Measurements from ENCODE around the gene PRPF6. TPM values are rescaled to one million over a fixed set of nuclear protein-coding genes. Genes with fewer than 3 reads are reported as not detected.

Gene PRPF6
- total RNA-seq, 1 donor from 2014 or later, result 51.9 TPM

DNA sequence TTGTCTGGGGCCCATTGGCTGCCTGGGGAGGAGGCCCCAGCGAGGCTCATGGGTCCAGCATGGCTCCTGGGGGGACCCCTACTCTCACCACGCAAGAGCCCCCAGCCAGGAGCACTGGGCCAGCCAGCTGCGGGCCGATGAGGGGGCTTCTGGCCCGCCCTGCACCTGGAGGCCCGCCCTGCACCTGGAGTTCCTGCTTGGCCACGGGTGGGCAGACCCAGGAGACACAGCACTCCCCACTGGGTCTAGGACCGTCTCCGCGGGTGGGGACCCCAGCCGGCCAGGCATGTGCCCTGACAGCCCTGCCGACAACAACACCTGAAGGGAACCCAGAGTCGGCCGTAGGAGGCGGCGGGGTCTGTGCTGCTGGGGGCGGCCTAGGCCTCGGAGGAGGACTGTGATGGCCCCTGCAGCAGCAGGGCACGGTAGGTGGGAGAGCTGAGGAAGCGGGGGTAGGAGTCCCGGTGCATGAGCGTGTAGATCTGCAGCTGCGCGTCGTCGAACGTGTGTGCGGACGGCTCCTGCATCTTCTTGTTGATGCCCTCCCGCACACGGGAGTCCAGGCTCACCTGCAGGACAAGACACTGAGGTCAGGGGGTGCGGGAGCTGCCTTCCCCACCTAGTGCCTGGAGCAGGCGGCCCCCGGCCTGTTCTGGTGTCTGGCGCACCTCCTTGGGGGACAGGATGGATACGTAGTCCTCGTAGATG is 92.7 kb downstream of the PRPF6 start:
- H3K4me1 Mint-ChIP-seq, result no peaks in the 10 kb centered on the region

DNA sequence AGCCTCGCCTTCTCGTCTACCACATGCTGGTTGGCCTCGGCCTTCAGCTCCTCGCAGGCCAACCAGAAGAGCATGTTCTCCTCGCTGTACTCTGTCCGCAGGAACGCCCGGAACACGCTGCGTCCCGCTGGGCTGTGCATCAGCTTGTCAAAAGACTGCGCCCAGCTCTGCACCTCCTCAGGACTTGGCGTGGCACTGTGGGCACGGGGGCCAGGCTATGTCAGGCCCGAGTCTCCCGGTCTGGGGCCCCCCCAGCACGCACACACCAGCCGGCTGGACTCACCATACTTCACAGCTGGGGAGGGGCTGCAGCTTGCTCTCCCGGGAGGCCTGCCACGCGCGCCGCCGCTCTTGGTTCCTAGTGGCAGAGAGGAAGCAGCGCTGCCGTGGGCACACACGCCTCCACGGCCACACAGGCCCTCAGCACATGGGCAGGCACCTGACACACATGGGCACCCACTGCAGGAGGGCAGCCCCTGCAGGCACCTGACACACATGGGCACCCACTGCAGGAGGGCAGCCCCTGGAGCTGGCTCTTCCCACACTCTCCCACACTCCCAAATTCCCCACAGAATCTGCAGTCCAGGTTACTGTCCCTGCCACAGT is 93.4 kb downstream of the PRPF6 start:
- Histone ChIP-seq H3K4me1 (peaks cover 7% of the 10 kb centered on the region), H3F3A (ENCODE audit: low read depth) (peaks cover 10% of the 10 kb centered on the region), H3K4me3 (no peak overlapping the region), H3K9ac (no peak overlapping the region), H4K20me1 (ENCODE audit: low read depth) (peaks cover 12% of the 10 kb centered on the region), H3K4me2 (no peak overlapping the region), H3K36me3 (no peaks in the 10 kb centered on the region), H3K9me3 (ENCODE audit: low read depth) (no peaks in the 10 kb centered on the region), H2AFZ (replicated peaks) (no peak overlapping the region), H3K79me2 (ENCODE audit: low read depth) (no peaks in the 10 kb centered on the region), H3K27me3 (peaks cover 4% of the 10 kb centered on the region), H3K27ac (no peak overlapping the region)
- H3K27ac Mint-ChIP-seq, result no peak overlapping the region
- no peaks in the 10 kb centered on the region for H3K36me3 Mint-ChIP-seq
- TF ChIP-seq, protein P1, sequence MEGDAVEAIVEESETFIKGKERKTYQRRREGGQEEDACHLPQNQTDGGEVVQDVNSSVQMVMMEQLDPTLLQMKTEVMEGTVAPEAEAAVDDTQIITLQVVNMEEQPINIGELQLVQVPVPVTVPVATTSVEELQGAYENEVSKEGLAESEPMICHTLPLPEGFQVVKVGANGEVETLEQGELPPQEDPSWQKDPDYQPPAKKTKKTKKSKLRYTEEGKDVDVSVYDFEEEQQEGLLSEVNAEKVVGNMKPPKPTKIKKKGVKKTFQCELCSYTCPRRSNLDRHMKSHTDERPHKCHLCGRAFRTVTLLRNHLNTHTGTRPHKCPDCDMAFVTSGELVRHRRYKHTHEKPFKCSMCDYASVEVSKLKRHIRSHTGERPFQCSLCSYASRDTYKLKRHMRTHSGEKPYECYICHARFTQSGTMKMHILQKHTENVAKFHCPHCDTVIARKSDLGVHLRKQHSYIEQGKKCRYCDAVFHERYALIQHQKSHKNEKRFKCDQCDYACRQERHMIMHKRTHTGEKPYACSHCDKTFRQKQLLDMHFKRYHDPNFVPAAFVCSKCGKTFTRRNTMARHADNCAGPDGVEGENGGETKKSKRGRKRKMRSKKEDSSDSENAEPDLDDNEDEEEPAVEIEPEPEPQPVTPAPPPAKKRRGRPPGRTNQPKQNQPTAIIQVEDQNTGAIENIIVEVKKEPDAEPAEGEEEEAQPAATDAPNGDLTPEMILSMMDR (IDR thresholded peaks at IDR 0.05), result no peak
- TF ChIP-seq EZH2phosphoT487 (IDR thresholded peaks at IDR 0.05) (no peak), EZH2 (IDR thresholded peaks at IDR 0.05) (no peak)
- H3K4me1 Mint-ChIP-seq, result peaks cover 5% of the 10 kb centered on the region
- H3K9me3 Mint-ChIP-seq, result no peaks in the 10 kb centered on the region
- no peaks in the 10 kb centered on the region for H3K27me3 Mint-ChIP-seq (ENCODE audit: insufficient read depth, low read depth)
- H3K4me3 Mint-ChIP-seq, result no peak overlapping the region
- DNase-seq (ENCODE audit: low spot score), result no peak

More for the DNA sequence above, 92.7 kb downstream of the PRPF6 start:
- no peaks in the 10 kb centered on the region for H3K9me3 Mint-ChIP-seq
- H3K36me3 Mint-ChIP-seq, result no peaks in the 10 kb centered on the region
- Histone ChIP-seq H3F3A (ENCODE audit: low read depth) (peaks cover 3% of the 10 kb centered on the region), H3K4me3 (no peak overlapping the region), H3K9me3 (ENCODE audit: low read depth) (no peaks in the 10 kb centered on the region), H3K9ac (no peak overlapping the region), H3K27ac (no peak overlapping the region), H3K4me2 (no peak overlapping the region), H4K20me1 (ENCODE audit: low read depth) (peaks cover 15% of the 10 kb centered on the region), H3K36me3 (no peaks in the 10 kb centered on the region), H2AFZ (replicated peaks) (no peak overlapping the region), H3K4me1 (peaks cover under 1% of the 10 kb centered on the region), H3K27me3 (no peaks in the 10 kb centered on the region), H3K79me2 (ENCODE audit: low read depth) (no peaks in the 10 kb centered on the region)
- H3K27ac Mint-ChIP-seq, result no peak overlapping the region
- H3K4me3 Mint-ChIP-seq, result no peak overlapping the region
- H3K27me3 Mint-ChIP-seq (ENCODE audit: insufficient read depth, low read depth), result no peaks in the 10 kb centered on the region
- no peak for DNase-seq (ENCODE audit: low spot score)
- TF ChIP-seq, protein P1 (IDR thresholded peaks at IDR 0.05), result no peak
- TF ChIP-seq EZH2phosphoT487 (IDR thresholded peaks at IDR 0.05) (no peak), EZH2 (IDR thresholded peaks at IDR 0.05) (no peak)

DNA sequence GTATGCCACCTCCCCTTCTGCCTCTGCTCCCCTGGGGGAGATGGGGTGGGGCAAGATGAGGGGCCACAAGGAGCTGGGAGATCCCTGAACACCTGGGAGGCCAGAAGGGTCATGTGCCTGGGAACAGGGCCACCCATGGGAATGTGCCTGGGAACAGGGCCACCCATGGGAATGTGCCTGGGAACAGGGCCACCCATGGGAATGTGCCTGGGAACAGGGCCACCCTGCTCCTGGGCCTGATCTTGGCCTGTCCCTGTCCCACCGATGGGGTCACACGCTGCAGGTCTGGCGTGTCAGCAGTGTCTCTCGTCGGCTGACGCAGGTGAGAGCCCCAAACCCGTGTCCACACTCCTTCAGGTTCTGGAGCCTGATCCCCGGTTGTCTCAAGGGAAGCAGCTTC is 94.0 kb downstream of the PRPF6 start:
- H2AFZ ChIP-seq (replicated peaks), result no peak overlapping the region

More for the DNA sequence above, 94.0 kb downstream of the PRPF6 start:
- no peaks in the 10 kb centered on the region for H3K36me3 Mint-ChIP-seq
- peaks cover 13% of the 10 kb centered on the region for H3F3A ChIP-seq (ENCODE audit: low read depth)
- no peak for DNase-seq (ENCODE audit: low spot score)
- no peak overlapping the region for H3K9ac ChIP-seq
- H3K4me3 Mint-ChIP-seq, result no peak overlapping the region
- H3K27ac ChIP-seq, result no peak overlapping the region
- H3K4me1 Mint-ChIP-seq, result peaks cover 5% of the 10 kb centered on the region
- H3K27me3 Mint-ChIP-seq (ENCODE audit: insufficient read depth, low read depth), result no peaks in the 10 kb centered on the region
- no peaks in the 10 kb centered on the region for H3K9me3 Mint-ChIP-seq
- H3K9me3 ChIP-seq (ENCODE audit: low read depth), result no peaks in the 10 kb centered on the region
- no peaks in the 10 kb centered on the region for H3K36me3 ChIP-seq
- TF ChIP-seq EZH2 (IDR thresholded peaks at IDR 0.05) (no peak), EZH2phosphoT487 (IDR thresholded peaks at IDR 0.05) (no peak)
- TF ChIP-seq, protein P1 (IDR thresholded peaks at IDR 0.05), result no peak
- no peaks in the 10 kb centered on the region for H3K79me2 ChIP-seq (ENCODE audit: low read depth)
- peaks cover 7% of the 10 kb centered on the region for H3K4me1 ChIP-seq
- peaks cover 6% of the 10 kb centered on the region for H4K20me1 ChIP-seq (ENCODE audit: low read depth)
- H3K27me3 ChIP-seq, result peaks cover 8% of the 10 kb centered on the region
- no peak overlapping the region for H3K4me2 ChIP-seq
- H3K4me3 ChIP-seq, result no peak overlapping the region
- H3K27ac Mint-ChIP-seq, result no peak overlapping the region
